Stomach (tissue), 4 donors: ENCODE results near the gene ECSCR.

Experiments
- CTCF ChIP-seq, 7 experiments: fragments of 450-650 bp in 4 of 7; fragments of 200-600 bp in 3 of 7; sonication (generic) in 3 of 7; IDR thresholded peaks; one replicate each; pipeline ENCODE4 v1.5.1; 2016 to 2019; ENCODE audit warnings: antibody characterized with exemption in 7 of 7, control low read depth in 2 of 7, mild to moderate bottlenecking in 1 of 7
- POLR2A ChIP-seq, 4 donors: fragments of 450-650 bp; IDR thresholded peaks; one replicate each; pipeline ENCODE4 v1.6.1; 2016; ENCODE audit warnings: antibody characterized with exemption in 4 of 4, control low read depth in 2 of 4, mild to moderate bottlenecking in 1 of 4, moderate library complexity in 1 of 4
- POLR2AphosphoS5 ChIP-seq, 3 donors: sonication (generic); formaldehyde crosslinking; IDR thresholded peaks; one replicate each; pipeline ENCODE4 v1.6.1; 2016; ENCODE audit warnings: antibody characterized with exemption in 3 of 3

DNA sequence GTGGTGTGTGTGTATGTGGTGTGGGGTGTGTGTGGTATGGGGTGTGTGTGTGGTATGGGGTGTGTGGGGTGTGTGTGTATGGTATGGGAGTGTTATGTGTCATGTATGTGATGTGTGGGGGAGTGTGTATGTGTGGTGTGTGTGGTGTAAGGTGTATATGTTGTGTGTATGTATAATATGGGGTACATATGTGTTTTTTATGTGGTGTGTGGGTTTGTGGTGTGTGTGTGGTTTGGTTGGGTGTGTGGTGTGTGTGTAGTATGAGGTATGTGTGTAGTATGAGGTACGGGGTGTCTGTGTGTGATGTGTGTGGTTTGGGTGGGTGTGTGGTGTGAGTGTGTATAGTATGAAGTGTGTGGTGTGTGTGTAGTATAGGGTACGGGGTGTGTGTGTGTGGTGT, 11.4 kb downstream of the ECSCR start:
- TF ChIP-seq CTCF (IDR thresholded peaks at IDR 0.05): no peak
- TF ChIP-seq POLR2AphosphoS5 (IDR thresholded peaks at IDR 0.05): no peak
- TF ChIP-seq POLR2A (IDR thresholded peaks at IDR 0.05): no peak
